A673 (cell line): ENCODE measurements around the gene TXNRD2.

Experiments used
- CTCF ChIP-seq: fragments of 300-800, 200-600 bp; sonication (generic); conservative IDR thresholded peaks from 2 replicates; pipeline ENCODE4 v1.5.1; 2017; ENCODE audit warnings: low read depth, mild to moderate bottlenecking, antibody characterized with exemption, low read length, moderate library complexity, mixed read lengths
- EZH2 ChIP-seq: fragments of 200-600 bp; sonication (generic); IDR thresholded peaks from 2 replicates; pipeline ENCODE4 v1.6.1; 2017; ENCODE audit warnings: borderline replicate concordance, low read depth, mild to moderate bottlenecking, mixed read lengths, antibody characterized with exemption, low read length; ENCODE audit not compliant: poor library complexity, severe bottlenecking

GRCh38 chr22:19942157-19943081 lies 801 bp upstream of the TXNRD2 start:
- TF ChIP-seq CTCF (no peak), EZH2 (no peak)
